ENCODE results near the gene EEFSEC. TPM values are rescaled to one million over a fixed set of nuclear protein-coding genes. Genes with fewer than 3 reads are reported as not detected.

The EEFSEC gene
- total RNA-seq, 1 donor from 2014 or later, result 23.4 TPM

DNA sequence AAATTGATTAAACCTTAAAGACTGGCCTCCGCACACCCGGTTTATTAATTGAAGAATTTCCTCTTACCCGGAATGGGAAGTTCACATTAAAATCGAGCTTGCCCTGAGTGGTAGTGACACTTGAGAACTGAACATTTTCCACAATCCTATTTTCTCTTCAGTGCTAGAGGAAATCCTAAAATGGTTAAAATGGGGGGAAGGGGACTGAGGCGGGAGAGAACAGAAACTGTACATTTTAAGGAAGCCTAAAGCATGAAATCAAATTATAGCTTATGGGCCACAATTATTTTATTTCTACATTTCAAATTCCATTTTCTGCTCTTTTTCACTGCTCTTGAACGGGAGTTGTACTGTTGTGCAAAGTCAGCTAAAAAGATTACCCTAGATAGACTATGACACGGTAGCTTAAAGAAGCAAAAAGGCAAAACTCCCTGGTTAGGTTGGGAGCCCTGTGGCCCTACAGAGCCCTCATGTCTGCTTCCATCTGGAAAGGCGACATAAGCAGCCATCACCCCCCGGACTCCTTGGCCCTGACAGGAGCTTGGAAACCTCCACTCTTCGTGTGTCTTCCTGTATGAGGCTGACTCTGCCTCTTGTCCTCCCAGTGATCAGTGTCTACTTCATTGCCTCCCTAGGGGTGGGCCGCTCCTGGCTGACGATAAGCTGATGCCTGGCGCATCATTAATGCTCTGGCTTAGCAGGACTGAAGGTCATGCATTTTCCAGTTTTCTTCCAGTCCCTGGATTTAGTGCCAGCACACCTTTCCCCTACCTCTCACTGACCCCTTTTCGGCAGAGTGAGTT is 79.3 kb downstream of the EEFSEC start:
- Mint-ChIP-seq H3K36me3 (ENCODE audit: low read depth) (no peaks in the 10 kb centered on the region), H3K27ac (ENCODE audit: unreplicated experiment) (no peak overlapping the region), H3K4me3 (no peak overlapping the region), H3K9me3 (no peaks in the 10 kb centered on the region), H3K4me1 (peaks cover 18% of the 10 kb centered on the region), H3K27me3 (ENCODE audit: low read depth) (no peaks in the 10 kb centered on the region)
- TF ChIP-seq, protein P1, sequence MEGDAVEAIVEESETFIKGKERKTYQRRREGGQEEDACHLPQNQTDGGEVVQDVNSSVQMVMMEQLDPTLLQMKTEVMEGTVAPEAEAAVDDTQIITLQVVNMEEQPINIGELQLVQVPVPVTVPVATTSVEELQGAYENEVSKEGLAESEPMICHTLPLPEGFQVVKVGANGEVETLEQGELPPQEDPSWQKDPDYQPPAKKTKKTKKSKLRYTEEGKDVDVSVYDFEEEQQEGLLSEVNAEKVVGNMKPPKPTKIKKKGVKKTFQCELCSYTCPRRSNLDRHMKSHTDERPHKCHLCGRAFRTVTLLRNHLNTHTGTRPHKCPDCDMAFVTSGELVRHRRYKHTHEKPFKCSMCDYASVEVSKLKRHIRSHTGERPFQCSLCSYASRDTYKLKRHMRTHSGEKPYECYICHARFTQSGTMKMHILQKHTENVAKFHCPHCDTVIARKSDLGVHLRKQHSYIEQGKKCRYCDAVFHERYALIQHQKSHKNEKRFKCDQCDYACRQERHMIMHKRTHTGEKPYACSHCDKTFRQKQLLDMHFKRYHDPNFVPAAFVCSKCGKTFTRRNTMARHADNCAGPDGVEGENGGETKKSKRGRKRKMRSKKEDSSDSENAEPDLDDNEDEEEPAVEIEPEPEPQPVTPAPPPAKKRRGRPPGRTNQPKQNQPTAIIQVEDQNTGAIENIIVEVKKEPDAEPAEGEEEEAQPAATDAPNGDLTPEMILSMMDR (conservative IDR thresholded peaks at IDR 0.05), result no peak
- DNase-seq (ENCODE audit: low read depth, low spot score), result no peak

DNA sequence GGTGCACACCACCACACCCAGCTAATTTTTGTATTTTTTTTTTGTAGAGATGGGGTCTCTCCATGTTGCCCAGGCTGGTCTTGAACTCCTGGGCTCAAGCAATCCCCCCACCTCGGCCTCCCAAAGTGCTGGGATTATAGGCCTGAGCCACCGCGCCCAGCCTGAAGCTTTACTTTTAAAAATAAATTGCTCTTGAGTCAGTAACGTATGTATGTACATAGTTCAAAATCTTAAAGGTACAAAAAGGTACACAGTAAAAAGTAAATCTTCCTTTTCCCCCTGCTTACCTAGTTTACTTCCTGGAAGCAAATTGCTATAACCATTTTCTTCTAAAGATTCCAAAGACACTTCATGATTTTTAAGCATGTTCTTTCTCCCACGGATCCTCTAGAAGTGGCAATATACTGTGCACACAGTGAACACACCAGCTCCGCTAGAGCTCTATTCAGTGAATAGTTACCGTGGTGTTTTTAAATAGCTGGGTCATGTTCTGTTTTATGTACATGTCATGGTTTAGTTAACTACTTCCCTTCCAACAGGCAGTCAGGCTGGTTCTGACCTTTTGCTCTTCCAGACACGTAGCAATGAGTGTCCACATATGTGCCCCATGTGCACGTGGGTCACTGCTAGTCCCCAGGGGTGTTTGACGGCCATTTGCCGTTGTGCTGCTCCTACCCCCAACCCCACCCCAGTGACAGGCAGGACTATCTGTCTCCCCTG is 82.1 kb downstream of the EEFSEC start:
- no peaks in the 10 kb centered on the region for H3K36me3 Mint-ChIP-seq (ENCODE audit: low read depth)
- TF ChIP-seq, protein P1 (conservative IDR thresholded peaks at IDR 0.05), result no peak
- no peak overlapping the region for H3K27ac Mint-ChIP-seq (ENCODE audit: unreplicated experiment)
- no peaks in the 10 kb centered on the region for H3K9me3 Mint-ChIP-seq
- DNase-seq (ENCODE audit: low read depth, low spot score), result no peak
- H3K4me3 Mint-ChIP-seq, result no peak overlapping the region
- no peaks in the 10 kb centered on the region for H3K27me3 Mint-ChIP-seq (ENCODE audit: low read depth)
- H3K4me1 Mint-ChIP-seq, result peaks cover 29% of the 10 kb centered on the region

DNA sequence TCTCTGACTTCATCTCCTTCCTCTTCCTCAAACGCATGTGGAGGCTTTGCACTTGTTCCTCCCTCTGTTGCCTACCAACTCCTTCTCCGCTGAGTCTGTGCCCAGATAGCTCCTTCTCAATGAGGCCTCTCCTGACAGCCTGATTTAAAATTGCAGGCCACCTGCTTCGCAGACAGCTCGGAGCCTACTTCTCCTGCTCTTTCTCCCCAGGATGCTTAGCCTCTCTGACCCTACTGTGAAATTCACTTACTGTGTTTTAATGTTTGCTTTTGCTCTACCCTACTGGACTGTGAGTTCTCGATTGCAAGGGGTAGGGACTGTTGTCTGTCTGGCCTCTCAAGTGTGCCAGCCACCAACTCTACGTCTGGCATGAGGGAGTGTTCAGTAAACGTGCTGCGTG is 83.4 kb downstream of the EEFSEC start:
- peak overlapping the region; percentile 41 for H3K27ac Mint-ChIP-seq (ENCODE audit: unreplicated experiment)
- TF ChIP-seq, protein P1 (conservative IDR thresholded peaks at IDR 0.05), result no peak
- H3K4me3 Mint-ChIP-seq, result no peak overlapping the region
- H3K4me1 Mint-ChIP-seq, result peaks cover 31% of the 10 kb centered on the region
- H3K9me3 Mint-ChIP-seq, result no peaks in the 10 kb centered on the region
- no peak for DNase-seq (ENCODE audit: low read depth, low spot score)
- H3K36me3 Mint-ChIP-seq (ENCODE audit: low read depth), result no peaks in the 10 kb centered on the region
- no peaks in the 10 kb centered on the region for H3K27me3 Mint-ChIP-seq (ENCODE audit: low read depth)

DNA sequence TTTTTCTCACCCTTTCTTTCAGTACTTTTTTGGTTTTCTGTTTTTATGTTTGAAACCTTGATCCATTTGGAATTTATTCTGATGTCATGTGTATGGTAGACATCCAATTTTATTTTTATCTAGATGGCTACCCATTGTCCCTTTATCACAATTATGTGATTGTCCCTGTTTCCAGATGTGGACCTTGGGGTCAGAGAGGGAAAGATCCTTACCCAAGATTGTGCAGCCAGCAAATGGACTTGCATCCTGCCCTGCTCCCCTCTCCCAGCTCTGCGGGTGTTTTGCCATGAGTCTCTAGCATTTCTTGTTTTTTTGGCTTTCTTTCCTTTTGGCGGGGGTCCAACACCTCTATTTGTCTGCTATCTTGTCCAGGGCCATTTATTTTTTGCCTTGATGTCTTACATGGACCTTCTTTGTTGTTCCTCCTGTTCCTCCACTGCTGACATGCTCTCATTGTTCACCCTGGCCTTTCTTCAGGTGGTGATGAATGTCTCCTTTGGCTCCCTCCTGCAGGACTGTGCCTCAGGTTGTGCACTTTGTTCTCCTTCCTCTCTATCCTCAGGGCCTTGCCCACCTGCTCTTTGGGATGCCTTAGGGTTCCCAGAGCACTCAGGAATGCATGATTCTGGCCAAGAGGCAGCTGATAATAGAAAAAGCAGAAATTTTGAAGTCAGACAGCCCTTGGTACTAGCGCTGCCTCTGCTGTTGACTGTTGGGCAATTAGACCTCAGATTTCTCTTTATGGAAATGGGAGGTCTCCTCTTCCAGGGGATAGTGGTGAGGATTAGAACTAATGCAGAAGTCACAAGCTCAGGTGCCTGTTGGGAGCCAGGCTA is 84.3 kb downstream of the EEFSEC start:
- DNase-seq (ENCODE audit: low read depth, low spot score), result no peak
- peak overlapping the region; percentile 10 for H3K27ac Mint-ChIP-seq (ENCODE audit: unreplicated experiment)
- H3K4me1 Mint-ChIP-seq, result peaks cover 34% of the 10 kb centered on the region
- H3K36me3 Mint-ChIP-seq (ENCODE audit: low read depth), result no peaks in the 10 kb centered on the region
- no peaks in the 10 kb centered on the region for H3K9me3 Mint-ChIP-seq
- H3K4me3 Mint-ChIP-seq, result no peak overlapping the region
- TF ChIP-seq, protein P1 (conservative IDR thresholded peaks at IDR 0.05), result no peak
- H3K27me3 Mint-ChIP-seq (ENCODE audit: low read depth), result no peaks in the 10 kb centered on the region

DNA sequence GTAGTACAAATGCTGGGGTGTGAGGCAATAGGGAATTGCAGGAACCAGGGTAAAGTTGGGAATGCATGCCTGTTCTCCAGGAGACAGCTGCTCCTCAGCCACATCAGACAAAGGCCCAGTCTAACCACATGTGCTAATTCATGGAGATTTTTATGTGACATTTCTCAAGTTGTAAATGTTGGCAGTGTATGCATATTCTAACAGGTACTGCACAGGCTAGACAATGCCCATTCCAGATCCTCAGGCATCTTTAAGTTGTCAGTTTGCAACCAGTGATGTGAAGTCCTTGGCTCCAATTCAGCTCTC is 84.9 kb downstream of the EEFSEC start:
- no peaks in the 10 kb centered on the region for H3K27me3 Mint-ChIP-seq (ENCODE audit: low read depth)
- H3K36me3 Mint-ChIP-seq (ENCODE audit: low read depth), result no peaks in the 10 kb centered on the region
- H3K27ac Mint-ChIP-seq (ENCODE audit: unreplicated experiment), result no peak overlapping the region
- H3K9me3 Mint-ChIP-seq, result no peaks in the 10 kb centered on the region
- H3K4me1 Mint-ChIP-seq, result peaks cover 39% of the 10 kb centered on the region
- DNase-seq (ENCODE audit: low read depth, low spot score), result no peak
- TF ChIP-seq, protein P1 (conservative IDR thresholded peaks at IDR 0.05), result no peak
- H3K4me3 Mint-ChIP-seq, result no peak overlapping the region
